HCT116 (cell line): Measurements from ENCODE around the gene FGFR1OP2. TPM values are rescaled to one million over a fixed set of nuclear protein-coding genes. Genes with fewer than 3 reads are reported as not detected.

Experiments
- ATAC-seq: fragments of 200-7000 bp; cut with Tn5 transposase; 2 replicates; pipeline ENCODE4 v1.9.1; 2020; ENCODE audit warnings: mild to moderate bottlenecking, moderate library complexity
- BruUV-seq: library from RNA; stranded (reverse); fragments of 400-500 nt; replicated peaks from 2 replicates; lab custom pipeline; 2021; lab: Mats Ljungman, UMichigan
- CTCF ChIA-PET: fragments of 300-600 bp; sonication (Branson Sonifier 250); formaldehyde crosslinking; loops from one replicate; lab custom pipeline; 2021; ENCODE audit warnings: antibody characterized with exemption; lab: Charles Lee
- POLR2A ChIA-PET: fragments of 300-600, 350-600 bp; sonication (Branson Sonifier 250); formaldehyde crosslinking; loops from one replicate; lab custom pipeline; 2021; ENCODE audit warnings: antibody characterized with exemption; lab: Charles Lee
- RAD21 ChIA-PET, 2 experiments: fragments of 300-600 bp; sonication (Branson Sonifier 250); formaldehyde crosslinking; loops; one replicate each; lab custom pipeline; 2023; ENCODE audit warnings: low total read pairs in 2 of 2; ENCODE audit not compliant: uncharacterized antibody in 2 of 2, unreplicated experiment in 2 of 2, low non-redundant PET in 1 of 2; lab: Charles Lee
- DNase-seq: peaks from one replicate; pipeline ENCODE4 v3.0.0-alpha.2; 2010; ENCODE audit warnings: low read depth, low spot score
- H2AFZ ChIP-seq: fragments of 200-600 bp; shearing (Covaris generic), sonication (generic); 2 replicates; pipeline ENCODE4 v1.6.1; 2017; ENCODE audit warnings: low read depth, mixed run types, mixed read lengths, antibody characterized with exemption, low read length; ENCODE audit not compliant: poor library complexity, severe bottlenecking
- H3K27ac ChIP-seq: 2 replicates; pipeline ENCODE4 v1.5.1; 2012; ENCODE audit warnings: low read depth, low read length
- H3K27me3 ChIP-seq: fragments of 200-600 bp; sonication (generic); 2 replicates; pipeline ENCODE4 v1.6.1; 2016; ENCODE audit warnings: mixed run types, low read length, mixed read lengths; ENCODE audit not compliant: insufficient read depth
- H3K36me3 ChIP-seq, 2 experiments: fragments of 200-500 bp in 1 of 2; fragments of 200-600 bp in 1 of 2; sonication (Bioruptor generic) in 1 of 2; sonication (generic) in 1 of 2; 2 replicates each; pipeline versions ENCODE4 v1.5.1 to v1.6.1; 2014 to 2016; ENCODE audit warnings: low read length in 2 of 2, inconsistent platforms in 1 of 2, mixed read lengths in 1 of 2, mixed run types in 1 of 2; ENCODE audit not compliant: insufficient read depth in 2 of 2, control insufficient read depth in 1 of 2
- H3K4me1 ChIP-seq, 2 experiments: fragments of 200-600 bp in 1 of 2; sonication (generic) in 1 of 2; 2 replicates each; pipeline versions ENCODE4 v1.5.1 to v1.6.1; 2012 to 2017; ENCODE audit warnings: low read length in 2 of 2, inconsistent platforms in 1 of 2, mild to moderate bottlenecking in 1 of 2, mixed read lengths in 1 of 2, mixed run types in 1 of 2, moderate library complexity in 1 of 2; ENCODE audit not compliant: insufficient read depth in 2 of 2, control insufficient read depth in 1 of 2
- H3K4me2 ChIP-seq: fragments of 200-600 bp; sonication (generic); 2 replicates; pipeline ENCODE4 v1.6.1; 2017; ENCODE audit warnings: mixed run types, low read length, mixed read lengths
- H3K4me3 ChIP-seq, 2 experiments: fragments of 200-600 bp in 1 of 2; sonication (generic) in 1 of 2; replicated peaks in 1 of 2; 2 replicates each; pipeline ENCODE4 v1.5.1; 2011 to 2016; ENCODE audit warnings: low read length in 2 of 2, control low read depth in 1 of 2, low read depth in 1 of 2, mild to moderate bottlenecking in 1 of 2, mixed read lengths in 1 of 2, mixed run types in 1 of 2
- H3K79me2 ChIP-seq: fragments of 200-600 bp; sonication (generic); 2 replicates; pipeline ENCODE4 v1.6.1; 2017; ENCODE audit warnings: mild to moderate bottlenecking, mixed run types, low read length, moderate library complexity, mixed read lengths; ENCODE audit not compliant: insufficient read depth
- H3K9ac ChIP-seq: fragments of 200-600 bp; sonication (generic); 2 replicates; pipeline ENCODE4 v1.6.1; 2016; ENCODE audit warnings: low read length, mixed read lengths
- H3K9me2 ChIP-seq: fragments of 200-600 bp; sonication (generic), shearing (Covaris generic); 2 replicates; pipeline ENCODE4 v1.6.1; 2017; ENCODE audit warnings: mixed run types, mild to moderate bottlenecking, moderate library complexity; ENCODE audit not compliant: insufficient read depth
- H3K9me3 ChIP-seq, 2 experiments: fragments of 200-500 bp in 1 of 2; fragments of 200-600 bp in 1 of 2; sonication (Bioruptor generic) in 1 of 2; sonication (generic) in 1 of 2; 2 replicates each; pipeline ENCODE4 v1.6.1; 2014 to 2017; ENCODE audit warnings: low read length in 2 of 2, mixed read lengths in 2 of 2, inconsistent platforms in 1 of 2, low read depth in 1 of 2, mild to moderate bottlenecking in 1 of 2, mixed run types in 1 of 2, moderate library complexity in 1 of 2; ENCODE audit not compliant: control insufficient read depth in 1 of 2, insufficient read depth in 1 of 2
- H4K20me1 ChIP-seq: fragments of 200-600 bp; sonication (generic), shearing (Covaris generic); 2 replicates; pipeline ENCODE4 v1.6.1; 2017; ENCODE audit warnings: mixed run types, mild to moderate bottlenecking, moderate library complexity; ENCODE audit not compliant: insufficient read depth
- ATF3 ChIP-seq: IDR thresholded peaks from 2 replicates; pipeline ENCODE4 v1.6.1; 2012
- CBX3 ChIP-seq: IDR thresholded peaks from 2 replicates; pipeline ENCODE4 v1.6.1; 2012; ENCODE audit warnings: low read depth
- EGR1 ChIP-seq: IDR thresholded peaks from 2 replicates; pipeline ENCODE4 v1.6.1; 2012; ENCODE audit warnings: low read depth
- FOSL1 ChIP-seq: IDR thresholded peaks from 2 replicates; pipeline ENCODE4 v1.6.1; 2012; ENCODE audit warnings: low read depth
- MAX ChIP-seq: IDR thresholded peaks from 2 replicates; pipeline ENCODE4 v1.6.1; 2012
- POLR2AphosphoS5 ChIP-seq: IDR thresholded peaks from 2 replicates; pipeline ENCODE4 v1.6.1; 2011; ENCODE audit warnings: mild to moderate bottlenecking, low read depth, low read length, moderate library complexity
- SIN3A ChIP-seq: IDR thresholded peaks from 2 replicates; pipeline ENCODE4 v1.6.1; 2012; ENCODE audit warnings: low read depth
- SP1 ChIP-seq: IDR thresholded peaks from 2 replicates; pipeline ENCODE4 v1.6.1; 2012; ENCODE audit warnings: low read depth
- SRF ChIP-seq: IDR thresholded peaks from 2 replicates; pipeline ENCODE4 v1.6.1; 2012; ENCODE audit warnings: low read depth
- TCF7L2 ChIP-seq: IDR thresholded peaks from 2 replicates; pipeline ENCODE4 v1.7.0; 2011; ENCODE audit warnings: borderline replicate concordance, inconsistent platforms; ENCODE audit not compliant: insufficient read depth, insufficient read length; ENCODE audit errors: extremely low read depth
- YY1 ChIP-seq: IDR thresholded peaks from 2 replicates; pipeline ENCODE4 v1.6.1; 2011; ENCODE audit warnings: low read length, low read depth, moderate library complexity, mild to moderate bottlenecking; ENCODE audit not compliant: insufficient replicate concordance; ENCODE audit errors: extremely low read depth
- ZBTB33 ChIP-seq: IDR thresholded peaks from 2 replicates; pipeline ENCODE4 v1.6.1; 2011; ENCODE audit warnings: mild to moderate bottlenecking, low read length, moderate library complexity; ENCODE audit not compliant: insufficient replicate concordance; ENCODE audit errors: extremely low read depth
- ZFX ChIP-seq: fragments of 450-650 bp; IDR thresholded peaks from 2 replicates; pipeline ENCODE4 v1.6.1; 2017
- intact Hi-C: fragments of 100-400 bp; cut with micrococcal nuclease; formaldehyde crosslinking; loops from 2 replicates; pipeline ENCODE4 v1.10.0; 2022
- total RNA-seq: library from RNA; stranded (reverse); gene quantifications from one replicate; pipeline ENCODE4 v1.2.1, GENCODE V29; 2021; ENCODE audit not compliant: unreplicated experiment

FGFR1OP2 gene
- total RNA-seq, 1 experiment from 2014 or later, result 29.6 TPM

GRCh38 chr12:26891704-26892103, 46.6 kb upstream of the FGFR1OP2 start:
- BruUV-seq, result no TSS peak
- Histone ChIP-seq H3K36me3 (peaks cover under 1 to 3% of the 10 kb centered on the region in 2 experiments; a peak in 1 of 4 replicates), H2AFZ (no peak overlapping the region), H3K9ac (no peak overlapping the region), H3K79me2 (no peaks in the 10 kb centered on the region), H3K27ac (no peak overlapping the region), H3K27me3 (no peaks in the 10 kb centered on the region)
- no peak for ATAC-seq
- TF ChIP-seq SIN3A, result no peak
- no peak for TF ChIP-seq ZFX
- no peak for TF ChIP-seq TCF7L2
- TF ChIP-seq EGR1, result no peak
- TF ChIP-seq, all 23 proteins: peak for 0
- Histone ChIP-seq H3K4me2 (no peak overlapping the region), H3K9me2 (no peaks in the 10 kb centered on the region), H4K20me1 (no peaks in the 10 kb centered on the region), H3K4me1 (no peaks in the 10 kb centered on the region), H3K9me3 (no peaks in the 10 kb centered on the region), H3K4me3 (no peak overlapping the region)
- ChIA-PET POLR2A (no interaction called here), CTCF (no interaction called here), RAD21 (no interaction called here)
- intact Hi-C loops, result no loop called here
- DNase-seq, result no peak

- H3K27me3 ChIP-seq, result no peaks in the 10 kb centered on the region
- no peaks in the 10 kb centered on the region for H3K79me2 ChIP-seq
- intact Hi-C loops, result no loop called here
- H3K4me3 ChIP-seq, result no peak overlapping the region
- no peaks in the 10 kb centered on the region for H4K20me1 ChIP-seq
- CTCF ChIA-PET, result no interaction called here
- no peaks in the 10 kb centered on the region for H3K9me2 ChIP-seq
- no peak overlapping the region for H3K9ac ChIP-seq
- no peak overlapping the region for H3K4me2 ChIP-seq
- H3K4me1 ChIP-seq, result no peaks in the 10 kb centered on the region
- no peaks in the 10 kb centered on the region for H3K9me3 ChIP-seq
- ATAC-seq, result no peak
- no peak for TF ChIP-seq YY1
- no peak for TF ChIP-seq SRF
- TF ChIP-seq POLR2AphosphoS5, result no peak
- TF ChIP-seq SP1, result no peak
- TF ChIP-seq ZBTB33, result no peak
- TF ChIP-seq CBX3, result no peak
- no peak for TF ChIP-seq FOSL1
- no peak for TF ChIP-seq ATF3
- TF ChIP-seq EGR1, result no peak
- no peak for TF ChIP-seq MAX
- TF ChIP-seq, all 23 proteins: peak for 0
- no peak overlapping the region for H3K27ac ChIP-seq
- DNase-seq, result no peak
- H3K36me3 ChIP-seq, result peaks cover 2 to 3% of the 10 kb centered on the region in 2 experiments; a peak in 1 of 4 replicates
- no TSS peak for BruUV-seq
- no peak overlapping the region for H2AFZ ChIP-seq
- POLR2A ChIA-PET, result no interaction called here
- RAD21 ChIA-PET, result no interaction called here
Measured at GRCh38 chr12:26895672-26896071, 42.6 kb upstream of the FGFR1OP2 start.
